Hippocampal formation (tissue), 2 donors: ENCODE results near the gene SLC39A13.

ENCODE experiments used
- DNase-seq, 2 donors: peaks; one replicate each; lab custom pipeline; 2025; lab: John Stamatoyannopoulos, UW

SLC39A13 gene

DNA sequence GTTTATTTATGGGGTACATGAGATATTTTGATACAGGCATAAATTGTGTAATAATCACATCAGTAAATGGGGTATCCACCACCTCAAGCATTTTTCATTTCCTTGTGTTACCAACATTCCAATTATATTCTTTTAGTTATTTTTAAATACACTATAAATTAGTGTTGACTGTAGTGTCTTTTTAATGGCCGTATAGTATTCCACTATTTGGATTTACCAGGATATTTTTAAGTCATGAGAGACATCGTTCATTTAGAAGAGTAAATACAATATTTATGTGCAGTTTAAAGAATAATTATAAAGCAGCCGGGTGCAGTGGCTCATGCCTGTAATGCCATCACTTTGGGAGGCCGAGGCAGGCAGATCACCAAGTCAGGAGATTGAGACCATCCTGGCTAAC lies 23.9 kb upstream of the SLC39A13 start:
- no peak for DNase-seq

DNA sequence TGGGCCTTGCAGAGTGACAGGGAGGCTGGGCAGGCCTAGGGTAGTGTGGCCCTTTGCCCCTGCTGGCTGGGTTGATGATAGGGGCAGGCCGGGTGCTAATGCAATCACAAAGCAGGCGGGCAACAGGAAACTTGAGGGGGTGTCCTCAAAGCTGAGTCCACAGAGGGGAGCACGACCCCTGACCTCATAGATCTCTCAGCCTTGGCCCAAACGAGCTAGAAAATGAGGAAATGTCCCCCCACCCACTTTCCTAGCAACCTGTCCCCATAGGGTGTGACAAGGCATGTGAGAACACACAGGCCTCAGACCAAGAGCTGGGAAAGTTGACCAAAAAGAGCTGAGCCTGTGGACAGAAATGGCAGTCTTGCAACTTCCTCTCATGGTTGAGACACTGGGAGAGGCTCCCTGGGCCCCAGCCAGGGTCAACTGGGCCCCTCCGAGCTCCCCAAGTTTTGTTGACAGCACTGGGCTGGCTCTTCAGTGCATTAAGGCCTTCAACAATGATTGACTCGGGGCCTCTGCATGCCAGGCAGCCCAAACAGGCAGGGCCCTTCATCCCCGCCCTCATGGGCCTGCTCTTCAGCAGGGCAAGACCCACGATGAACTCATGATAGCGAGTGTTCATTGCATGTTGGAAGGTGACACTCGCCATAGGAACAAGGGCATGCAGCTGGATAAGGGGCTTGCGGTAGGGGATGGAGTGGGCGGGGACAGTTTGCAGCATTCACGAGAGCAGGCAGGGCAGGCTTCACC lies 20.3 kb upstream of the SLC39A13 start:
- no peak for DNase-seq

DNA sequence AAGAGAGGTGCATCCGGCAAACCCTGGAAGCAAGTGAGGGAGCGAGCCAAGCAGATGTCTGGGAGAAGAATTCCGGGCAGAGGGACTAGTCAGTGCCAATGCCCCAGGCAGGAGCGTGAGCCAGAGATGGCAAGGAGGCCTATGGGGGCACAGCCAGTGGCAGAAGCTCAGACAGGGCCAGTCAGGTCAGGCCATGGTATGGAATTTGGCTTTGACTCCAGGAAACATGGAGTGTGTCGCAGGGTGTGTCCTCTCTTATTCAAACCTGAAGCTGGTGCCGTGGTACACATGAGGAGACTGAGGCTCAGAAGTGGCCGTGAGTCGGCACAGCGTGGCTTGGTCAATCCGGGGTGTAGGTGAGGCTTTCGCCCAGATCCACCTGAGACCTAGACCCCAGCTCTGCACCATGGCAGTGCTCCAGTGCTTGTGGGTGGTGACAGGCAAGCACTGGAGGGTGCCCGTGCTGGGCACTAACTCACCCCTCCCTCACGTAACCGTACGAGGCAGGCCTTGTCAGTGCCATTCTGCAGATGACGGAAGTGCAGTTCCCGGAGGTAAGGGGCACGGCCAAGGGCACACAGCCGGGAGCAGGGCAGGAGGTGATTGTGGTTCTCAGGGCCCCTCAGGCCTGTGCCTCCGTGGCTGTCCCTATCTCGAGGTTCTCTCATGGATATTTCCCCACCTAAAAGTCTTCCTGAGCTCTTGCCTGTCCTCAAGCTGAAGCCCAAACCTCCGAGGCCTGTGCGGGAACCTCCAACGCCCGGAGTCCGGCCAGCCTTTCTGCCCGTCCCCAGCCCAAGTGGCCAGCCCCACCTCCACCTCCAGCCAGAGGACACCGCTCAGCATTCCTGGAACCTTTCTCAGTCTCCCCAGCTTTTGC lies 19.5 kb upstream of the SLC39A13 start:
- no peak for DNase-seq

DNA sequence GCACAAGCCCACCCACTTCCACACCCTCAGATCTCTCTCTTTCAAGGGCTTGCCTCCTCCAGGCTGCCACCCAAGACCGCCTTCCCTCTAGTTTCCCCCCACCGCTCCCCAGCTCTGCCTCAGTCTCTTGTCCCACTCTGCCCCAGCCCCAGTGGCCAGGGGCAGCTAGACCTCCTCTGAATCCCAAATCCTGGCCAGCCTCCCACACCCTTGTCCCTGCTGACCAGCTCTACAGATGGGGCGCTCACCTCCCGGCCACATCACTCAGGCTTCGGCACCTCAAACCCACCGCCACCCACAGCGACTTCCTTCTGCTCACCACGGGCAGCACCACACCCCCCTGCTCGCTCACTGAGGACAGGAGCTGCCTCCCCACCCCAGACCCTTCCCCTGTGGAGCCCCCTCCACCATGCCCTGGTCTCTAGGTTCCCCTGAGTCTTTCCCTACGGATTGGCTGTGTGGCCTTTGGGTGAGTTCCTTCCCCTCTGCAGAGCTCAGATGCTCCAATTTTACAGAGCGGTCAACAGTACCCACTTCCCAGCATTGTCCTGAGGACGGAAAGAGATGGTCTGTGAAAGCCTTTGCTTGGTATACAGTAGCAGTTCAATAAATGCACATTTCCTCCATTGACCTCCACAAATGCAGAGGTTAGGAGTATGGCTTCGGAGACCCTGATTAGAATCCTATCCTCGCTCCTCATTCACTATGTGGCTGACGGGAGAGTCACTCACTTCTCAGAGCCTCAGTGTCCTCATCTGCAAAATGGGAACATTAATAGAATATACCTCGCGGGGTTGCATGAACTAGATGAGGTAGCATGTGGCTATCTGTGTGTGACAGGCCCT lies 18.6 kb upstream of the SLC39A13 start:
- no peak for DNase-seq

DNA sequence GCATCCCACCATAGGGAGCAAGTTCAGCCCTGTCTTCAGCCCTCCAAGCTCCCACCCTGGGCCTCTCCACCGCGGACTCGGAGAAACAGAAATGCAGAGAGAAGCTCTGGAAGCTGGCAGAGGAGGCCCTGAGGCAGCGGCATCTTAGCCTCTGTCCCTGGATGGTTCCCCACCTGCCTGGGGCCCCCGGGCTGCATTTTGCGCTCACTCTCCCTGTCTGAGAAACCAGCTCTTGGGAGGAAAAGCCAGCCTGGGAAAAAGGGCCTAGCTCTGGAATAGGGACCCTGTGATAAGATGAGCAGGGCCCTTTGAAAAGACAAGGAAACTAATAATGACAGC lies 18.0 kb upstream of the SLC39A13 start:
- no peak for DNase-seq

DNA sequence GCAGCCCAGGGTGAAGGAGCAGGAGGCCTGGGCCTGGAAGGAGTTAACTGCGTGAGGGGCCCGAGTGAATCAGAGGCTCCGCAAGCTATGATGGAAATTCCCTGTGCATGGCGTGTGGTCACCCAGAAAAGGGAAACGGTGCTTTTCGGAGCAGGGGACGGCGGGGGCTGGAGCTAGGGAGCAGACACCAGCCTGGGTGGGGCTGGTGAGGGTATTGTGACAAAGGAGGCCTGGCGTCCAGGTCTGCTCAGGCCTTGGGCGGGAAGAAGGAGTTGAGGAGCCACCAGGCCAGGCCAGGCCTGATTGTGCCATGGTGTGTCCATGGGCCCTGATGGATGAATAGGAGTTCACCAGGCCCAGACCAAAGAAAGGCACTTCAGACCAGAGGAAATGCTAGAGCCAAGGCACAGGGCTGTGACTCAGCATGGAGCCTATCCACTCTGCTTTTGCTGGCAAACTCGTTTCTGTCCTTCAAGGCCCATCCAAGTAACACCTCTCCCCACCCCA lies 17.3 kb upstream of the SLC39A13 start:
- DNase-seq = no peak

DNA sequence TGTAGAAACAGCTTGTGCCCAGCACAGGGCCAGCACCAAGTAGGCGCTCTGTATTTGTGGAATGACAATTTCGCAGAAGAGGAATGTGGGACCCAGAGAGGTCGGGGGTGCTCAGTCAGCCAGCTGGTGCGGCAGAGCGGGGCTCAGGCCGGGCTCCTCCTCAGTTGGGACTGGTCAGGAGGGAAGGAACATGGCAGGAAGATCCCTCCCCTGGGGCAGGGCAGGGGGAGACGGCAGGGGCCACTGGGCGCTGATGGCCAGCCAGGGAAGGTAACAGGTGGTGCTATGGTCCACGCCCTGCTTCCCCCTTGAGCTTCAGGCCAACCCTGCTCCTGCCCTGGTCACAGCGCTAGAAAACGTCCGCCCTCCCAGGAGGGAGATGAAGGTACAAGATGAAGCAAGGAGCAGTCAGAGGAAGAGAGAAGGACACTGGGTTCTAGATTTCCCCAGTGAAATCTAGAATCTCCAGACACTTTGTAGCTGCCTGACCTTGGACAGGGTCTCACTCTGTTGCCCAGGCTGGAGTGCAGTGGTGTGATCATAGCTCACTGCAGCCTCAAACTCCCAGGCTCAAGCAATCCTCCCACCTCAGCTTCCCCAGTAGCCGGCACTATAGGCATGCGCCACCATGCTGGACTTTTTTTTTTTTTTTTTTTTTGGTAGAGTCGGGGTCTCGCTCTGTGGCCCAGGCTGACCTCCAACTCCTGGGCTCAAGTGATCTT lies 16.5 kb upstream of the SLC39A13 start:
- DNase-seq = no peak

DNA sequence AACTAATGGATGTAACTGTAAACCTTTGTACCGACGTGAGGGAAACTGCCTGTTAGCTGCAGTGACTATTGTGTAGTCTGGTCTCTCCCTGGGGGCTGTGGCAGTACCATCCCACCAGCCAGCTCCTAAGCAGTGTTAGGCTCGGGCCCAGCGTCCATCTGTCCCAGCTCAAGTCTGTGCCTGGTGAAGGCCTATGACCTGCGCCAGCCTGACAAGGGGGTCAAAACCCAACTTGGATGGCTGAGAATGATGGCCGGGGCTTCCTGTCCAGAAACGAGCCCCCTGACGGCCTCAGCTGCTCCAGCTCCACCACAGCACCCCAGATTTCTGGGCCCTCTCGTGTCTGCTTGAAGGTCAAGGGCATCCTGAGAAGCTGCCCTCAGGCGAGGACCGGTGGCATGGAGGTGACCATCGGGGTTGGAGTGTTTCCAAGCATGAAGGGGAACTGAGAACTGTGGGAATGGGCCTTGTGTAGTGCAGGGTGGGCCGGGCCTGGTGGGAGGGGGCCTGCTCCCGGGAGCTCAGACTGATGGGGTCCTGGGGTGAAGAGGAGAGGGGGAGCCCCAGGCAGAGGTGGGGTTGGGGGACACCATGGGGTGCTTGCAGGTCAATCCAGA lies 15.7 kb upstream of the SLC39A13 start:
- no peak for DNase-seq

DNA sequence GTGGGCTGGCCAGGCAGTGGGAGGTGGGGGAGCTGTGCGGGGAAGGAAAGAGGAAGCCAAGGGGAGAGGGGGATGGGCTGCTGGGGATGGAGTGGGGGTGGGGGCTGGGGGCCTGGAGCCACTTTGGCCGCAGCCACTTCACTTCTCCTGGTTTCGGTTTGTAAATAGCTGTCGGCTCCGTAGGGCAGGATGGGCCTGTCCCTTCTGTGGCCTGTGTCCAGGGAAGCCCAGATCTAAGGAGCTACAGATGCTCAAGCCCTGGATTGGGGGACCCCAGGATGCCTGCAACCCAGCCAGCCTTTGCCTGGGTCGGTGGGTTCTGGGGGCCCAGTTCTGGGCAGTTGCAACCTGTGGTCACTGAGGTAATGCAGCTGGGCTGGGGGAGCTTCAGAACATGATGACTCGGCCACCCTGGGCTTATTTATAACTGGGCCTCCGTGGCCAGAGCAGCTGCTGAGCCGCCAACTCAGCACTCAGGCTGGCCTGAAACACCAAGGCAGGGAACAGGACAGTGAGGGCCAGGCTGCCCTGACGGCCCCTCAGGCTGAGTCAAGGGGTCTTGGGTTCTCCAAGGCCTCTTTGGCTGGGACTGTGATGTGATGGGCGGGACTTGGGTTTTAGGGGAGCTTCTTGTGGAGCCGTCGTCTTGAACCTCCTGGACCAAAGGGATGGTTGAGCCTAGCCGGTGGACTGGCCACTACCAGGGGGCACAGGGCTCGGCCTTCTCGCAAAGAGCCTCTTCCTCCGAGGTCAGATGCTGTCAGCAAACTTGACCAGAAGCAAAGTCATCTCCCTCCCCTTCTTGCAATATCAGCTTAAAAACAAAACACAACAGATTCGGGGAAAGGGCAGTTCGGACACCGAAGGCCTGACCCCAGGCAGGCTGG lies 15.0 kb upstream of the SLC39A13 start:
- no peak for DNase-seq

DNA sequence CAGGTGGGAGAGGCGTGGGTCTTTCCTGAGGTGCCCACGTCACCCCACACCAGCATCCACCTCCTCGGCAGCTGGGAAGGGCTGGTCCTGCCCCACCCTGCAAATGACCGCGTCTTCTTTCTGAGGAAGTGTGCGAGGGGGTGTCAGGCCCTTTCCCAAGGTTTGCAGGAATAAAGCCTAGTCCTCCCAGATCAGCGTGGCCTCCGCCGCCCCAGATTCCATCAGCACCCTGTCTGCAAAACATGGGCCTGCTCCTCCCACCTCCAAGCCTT lies 14.4 kb upstream of the SLC39A13 start:
- no peak for DNase-seq

DNA sequence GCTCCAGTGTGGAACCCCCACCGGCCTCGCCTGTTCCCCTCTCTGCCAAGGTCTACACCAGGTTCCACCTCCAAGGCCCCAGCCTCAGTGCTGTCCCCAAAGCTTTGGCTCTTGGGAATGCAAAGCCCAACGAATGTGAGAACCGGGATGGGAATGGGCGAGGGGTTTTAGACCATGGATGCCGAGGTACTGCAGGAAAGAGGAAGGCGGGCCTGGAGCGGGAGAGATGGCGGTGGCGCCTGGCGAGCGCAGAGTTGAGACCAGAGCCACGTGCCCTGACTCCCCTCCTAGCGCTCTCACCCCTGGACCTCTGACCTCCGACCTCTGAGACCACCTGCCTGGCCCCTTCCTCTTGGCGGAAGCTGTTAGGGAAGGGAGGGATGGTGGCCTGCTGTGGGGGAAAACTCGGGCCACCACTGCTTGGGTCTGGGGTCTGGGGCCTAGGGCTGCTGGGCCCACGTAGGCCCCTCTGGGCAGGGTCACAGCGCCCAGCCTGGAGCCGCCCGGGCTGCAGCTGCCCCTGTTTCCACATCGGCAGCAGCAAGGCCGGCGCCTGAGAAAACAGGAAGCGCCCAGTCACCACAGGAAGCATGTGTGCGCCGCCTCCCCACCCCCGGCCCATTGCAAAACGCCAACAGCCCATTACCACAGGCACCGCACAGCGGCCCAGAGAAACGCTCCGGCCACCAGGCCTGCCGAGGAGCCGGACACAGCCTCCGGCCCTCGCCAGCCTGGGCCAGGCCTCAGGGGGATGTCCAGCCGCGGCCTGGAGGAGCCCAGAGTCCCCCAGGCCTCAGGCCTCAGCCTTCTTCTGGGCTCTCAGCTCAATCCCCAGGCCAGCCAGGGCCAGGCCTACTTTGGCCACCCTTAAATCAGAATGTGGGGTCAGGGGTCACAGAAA lies 13.8 kb upstream of the SLC39A13 start:
- peak in 1 of 2 donors; percentile 34 for DNase-seq

DNA sequence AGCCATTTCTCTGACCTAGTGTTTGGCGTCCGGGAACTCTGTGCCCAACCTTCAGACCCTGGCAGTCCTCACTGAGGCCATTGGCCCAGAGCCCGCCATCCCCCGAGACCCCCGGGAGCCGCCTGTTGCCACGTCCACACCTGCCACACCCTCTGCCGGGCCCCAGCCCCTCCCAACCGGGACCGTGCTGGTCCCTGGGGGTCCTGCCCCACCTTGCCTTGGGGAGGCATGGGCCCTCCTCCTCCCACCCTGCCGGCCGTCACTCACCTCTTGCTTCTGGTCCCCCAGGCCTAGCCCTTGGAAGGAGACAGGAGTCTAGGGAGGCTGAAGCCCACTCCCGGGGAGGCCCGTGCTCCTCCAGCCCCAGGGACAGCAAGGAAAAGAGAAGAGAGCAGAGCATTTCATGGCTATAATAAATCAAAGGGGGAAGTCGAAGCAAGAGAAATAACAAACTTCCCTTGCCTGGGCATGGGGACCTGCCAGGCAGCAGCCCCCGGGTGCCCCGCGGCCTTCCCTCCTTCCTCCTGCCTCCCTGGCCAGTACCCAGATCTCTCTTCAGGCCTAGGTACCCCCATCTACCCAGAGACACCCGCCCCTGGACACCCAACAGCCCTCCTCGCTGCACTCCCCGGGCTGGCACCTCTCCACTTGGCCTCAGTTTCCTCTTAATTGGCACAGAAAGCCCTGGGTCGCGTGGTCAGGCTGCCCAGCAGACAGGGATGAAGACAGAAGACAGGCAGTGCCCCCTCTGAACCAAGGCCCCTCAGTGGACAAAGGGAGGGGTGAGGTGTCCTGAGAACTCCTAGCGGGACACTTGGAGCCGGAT lies 13.0 kb upstream of the SLC39A13 start:
- no peak for DNase-seq

DNA sequence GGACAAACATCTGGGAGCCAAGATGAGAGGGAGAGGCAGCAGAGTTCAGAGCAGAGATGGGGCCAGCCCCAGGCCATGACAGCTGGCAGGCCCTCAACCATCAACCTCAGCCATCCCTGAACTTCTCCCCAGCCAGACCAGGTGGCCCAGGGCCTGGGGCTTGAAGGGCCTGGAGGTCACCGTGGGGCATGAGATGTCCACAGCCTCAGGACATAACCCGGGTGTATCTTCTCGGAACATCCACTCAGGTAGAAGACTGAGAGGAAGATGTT lies 12.4 kb upstream of the SLC39A13 start:
- no peak for DNase-seq

DNA sequence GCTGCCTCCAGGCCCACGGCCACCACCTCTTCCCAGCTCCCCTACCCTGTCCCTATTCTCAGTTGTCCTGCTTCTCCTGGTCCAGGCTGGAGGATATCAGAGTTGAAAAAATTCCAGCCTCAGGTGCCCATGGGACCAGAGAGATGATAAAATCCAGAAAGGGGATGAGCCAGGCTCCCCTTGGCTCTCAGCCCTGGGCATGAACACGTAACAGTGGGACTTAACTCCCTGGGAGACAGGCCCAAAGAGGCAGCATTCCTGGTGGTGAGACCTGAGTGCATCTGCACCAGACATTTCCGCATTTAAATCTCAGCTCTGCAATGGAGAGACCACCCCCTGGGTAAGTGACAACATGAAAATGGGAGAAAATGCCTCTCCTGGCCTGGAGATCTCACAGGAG lies 10.4 kb upstream of the SLC39A13 start:
- DNase-seq = no peak

DNA sequence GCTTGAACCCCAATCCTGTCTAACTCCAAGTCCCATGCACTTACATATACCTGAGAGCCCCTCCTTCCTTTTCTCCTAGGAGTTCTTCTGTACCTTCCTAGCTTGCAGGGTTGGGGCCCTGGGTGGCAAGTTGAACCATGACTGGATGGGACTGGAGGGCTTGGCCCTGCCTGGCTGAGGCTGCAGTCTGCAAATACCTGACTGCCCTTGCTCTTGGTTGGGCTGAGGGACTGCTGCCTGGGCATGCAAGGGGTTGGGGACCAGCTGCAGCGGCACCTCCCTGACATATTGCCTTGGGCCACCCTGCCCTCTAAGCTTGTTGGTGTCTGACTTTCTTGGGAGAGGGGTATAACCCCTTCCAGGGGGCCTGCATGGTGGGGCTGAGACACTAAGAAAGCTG lies 9.8 kb upstream of the SLC39A13 start:
- DNase-seq = no peak

DNA sequence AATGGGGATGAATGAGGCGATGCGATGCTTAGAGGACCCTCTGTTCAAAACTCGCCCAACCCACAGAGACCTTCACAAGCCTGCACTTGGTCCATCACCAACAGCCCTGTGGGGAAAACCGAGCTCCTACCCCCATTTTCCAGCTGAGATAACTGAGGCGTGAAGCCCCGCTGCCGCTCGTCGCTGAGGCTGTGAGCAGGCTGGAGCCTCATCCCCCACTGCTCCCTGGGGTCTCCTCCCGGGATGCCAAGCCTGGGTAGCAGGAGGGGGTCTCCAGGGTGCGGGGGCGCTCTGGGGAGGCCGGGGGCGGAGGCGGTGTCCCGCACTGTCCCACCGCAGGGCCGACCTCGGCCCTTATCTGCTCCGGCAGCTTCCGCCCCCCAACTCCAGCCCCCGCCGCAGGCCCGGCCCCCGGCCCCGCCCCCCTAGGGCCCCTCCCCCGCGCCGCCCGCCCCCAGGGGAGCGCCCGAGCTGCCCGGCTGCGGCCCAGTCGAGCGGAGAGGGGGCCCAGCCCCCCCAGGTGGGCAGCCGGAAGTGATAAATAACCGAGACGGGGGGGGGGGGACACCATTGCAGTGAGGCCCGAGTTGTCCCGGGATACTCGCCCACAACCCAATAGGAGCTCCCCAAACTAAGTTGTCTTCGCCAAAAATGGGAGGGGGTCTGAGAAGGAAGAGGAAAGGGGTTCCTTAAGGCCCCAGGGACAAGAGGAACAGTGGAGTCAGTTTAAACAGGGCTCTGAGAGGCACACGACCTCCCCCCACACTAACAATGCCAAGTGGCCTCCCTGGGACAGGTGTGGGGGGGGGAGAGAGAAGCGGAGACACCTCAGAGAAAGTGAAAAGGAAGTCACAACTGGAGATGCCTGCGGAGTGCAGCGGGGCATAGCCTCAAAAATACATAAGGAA lies 8.3 kb upstream of the SLC39A13 start:
- DNase-seq = no peak

DNA sequence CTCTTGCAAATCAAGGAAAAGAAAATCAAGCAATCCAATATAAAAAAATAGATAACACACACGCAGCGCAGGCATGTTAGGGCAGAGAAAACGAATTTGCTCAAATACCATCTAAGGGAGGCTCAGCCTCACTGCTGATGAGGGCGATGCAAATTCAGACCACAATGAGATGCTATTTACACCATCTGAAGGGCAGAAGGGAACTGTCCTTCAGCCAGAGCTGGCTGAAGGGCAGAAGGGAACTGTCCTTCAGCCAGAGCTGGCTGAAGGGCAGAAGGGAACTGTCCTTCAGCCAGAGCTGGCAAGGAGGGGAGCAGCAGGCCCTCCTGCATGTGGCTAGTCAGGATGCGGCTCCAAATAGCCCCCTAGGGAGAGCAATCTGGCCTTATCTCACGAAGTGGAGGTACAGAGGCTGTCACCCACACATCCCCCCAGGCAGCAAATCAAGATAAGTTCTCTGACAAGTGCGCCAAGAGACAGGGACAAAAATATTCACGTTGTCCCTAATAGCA lies 7.6 kb upstream of the SLC39A13 start:
- no peak for DNase-seq
